Keratinocyte (primary cell): ENCODE results near the gene PAX2. TPM values are rescaled to one million over a fixed set of nuclear protein-coding genes. Genes with fewer than 3 reads are reported as not detected.

ENCODE experiments used
- DNase-seq: peaks from one replicate; pipeline ENCODE4 v3.0.0-alpha.2; 2011; ENCODE audit warnings: low read depth, missing footprints, low spot score
- FAIRE-seq: peaks from 2 replicates; lab custom pipeline; 2011; peaks lifted over from hg19 to GRCh38; lab: Jason Lieb, UNC
- H2AFZ ChIP-seq: 2 replicates; pipeline ENCODE4 v1.6.0; 2012; ENCODE audit warnings: low read length, control low read depth, inconsistent platforms; ENCODE audit not compliant: control insufficient read depth
- H3K27ac ChIP-seq: 2 replicates; pipeline ENCODE4 v1.5.1; 2011; ENCODE audit warnings: low read length; ENCODE audit not compliant: control insufficient read depth, insufficient read depth
- H3K27me3 ChIP-seq: 3 replicates; pipeline ENCODE4 v1.6.0; 2011; ENCODE audit warnings: low read length; ENCODE audit not compliant: control insufficient read depth, insufficient read depth; ENCODE audit errors: extremely low read depth
- H3K36me3 ChIP-seq, 2 experiments: 2 replicates in 1 of 2; 3 replicates in 1 of 2; pipeline ENCODE4 v1.5.1; 2011; ENCODE audit warnings: low read length in 2 of 2, mild to moderate bottlenecking in 1 of 2; ENCODE audit not compliant: control insufficient read depth in 2 of 2, insufficient read depth in 2 of 2; ENCODE audit errors: extremely low read depth in 1 of 2
- H3K4me1 ChIP-seq: 3 replicates; pipeline ENCODE4 v1.5.1; 2011; ENCODE audit warnings: low read length; ENCODE audit not compliant: control insufficient read depth, insufficient read depth; ENCODE audit errors: extremely low read depth
- H3K4me2 ChIP-seq: 3 replicates; pipeline ENCODE4 v1.6.0; 2011; ENCODE audit warnings: low read depth, low read length; ENCODE audit not compliant: control insufficient read depth, insufficient read depth; ENCODE audit errors: extremely low read depth
- H3K4me3 ChIP-seq, 3 experiments: fragments of 200-600 bp in 1 of 3; sonication (generic) in 1 of 3; 2 replicates in 2 of 3; 3 replicates in 1 of 3; pipeline ENCODE4 v1.5.1; 2011 to 2016; ENCODE audit warnings: low read length in 3 of 3, mild to moderate bottlenecking in 3 of 3, control low read depth in 2 of 3, inconsistent platforms in 1 of 3, low read depth in 1 of 3, mixed read lengths in 1 of 3, mixed run types in 1 of 3, moderate library complexity in 1 of 3; ENCODE audit not compliant: control insufficient read depth in 2 of 3, insufficient read depth in 2 of 3; ENCODE audit errors: extremely low read depth in 1 of 3
- H3K79me2 ChIP-seq: 2 replicates; pipeline ENCODE4 v1.6.0; 2012; ENCODE audit warnings: low read length; ENCODE audit not compliant: control insufficient read depth, insufficient read depth
- H3K9ac ChIP-seq: 3 replicates; pipeline ENCODE4 v1.6.0; 2011; ENCODE audit warnings: low read length; ENCODE audit not compliant: control insufficient read depth, insufficient read depth; ENCODE audit errors: extremely low read depth
- H3K9me1 ChIP-seq: 3 replicates; pipeline ENCODE4 v1.6.0; 2011; ENCODE audit warnings: low read length; ENCODE audit not compliant: control insufficient read depth, insufficient read depth; ENCODE audit errors: extremely low read depth
- H3K9me3 ChIP-seq: 2 replicates; pipeline ENCODE4 v1.5.1; 2012; ENCODE audit warnings: low read depth, low read length; ENCODE audit not compliant: control insufficient read depth
- H4K20me1 ChIP-seq: 3 replicates; pipeline ENCODE4 v1.6.0; 2011; ENCODE audit warnings: low read length; ENCODE audit not compliant: control insufficient read depth, insufficient read depth; ENCODE audit errors: extremely low read depth
- EZH2 ChIP-seq: IDR thresholded peaks from one replicate; pipeline ENCODE4 v1.6.1; 2012; ENCODE audit warnings: inconsistent platforms, mild to moderate bottlenecking, low read length, moderate library complexity
- dilution Hi-C: fragments of 300-500 bp; cut with MboI; formaldehyde crosslinking; loops from one replicate; pipeline ENCODE4 v1.7.0; 2020; ENCODE audit warnings: low sequenced_read_pairs; ENCODE audit not compliant: extremely low pct_ligation_motif_present
- polyA plus RNA-seq, 5 experiments: library from polyadenylated mRNA; depleted of rRNA in 3 of 5; stranded (reverse) in 3 of 5; stranded (forward) in 1 of 5; unstranded in 1 of 5; fragments of >200 nt; gene quantifications; 1 replicate in 1 of 5; 2 replicates in 3 of 5; 3 replicates in 1 of 5; pipeline versions ENCODE4 v1.2.1 to v1.2.3, GENCODE V29; 2011 to 2012; ENCODE audit warnings: missing spikeins in 2 of 5, low read depth in 1 of 5, low replicate concordance in 1 of 5
- TF ChIP-seq, protein P1 (sequence below), 3 experiments: IDR thresholded peaks in 1 of 3; conservative IDR thresholded peaks in 1 of 3; optimal IDR thresholded peaks in 1 of 3; 2 replicates in 2 of 3; 3 replicates in 1 of 3; pipeline versions ENCODE3 to v1.5.1; 2011; ENCODE audit warnings: low read length in 3 of 3, mild to moderate bottlenecking in 3 of 3, moderate library complexity in 2 of 3, control low read depth in 1 of 3, inconsistent platforms in 1 of 3; ENCODE audit not compliant: insufficient read depth in 2 of 3; ENCODE audit errors: extremely low read depth in 1 of 3

Gene PAX2
- polyA plus RNA-seq, 1 donor (not counting 4 experiments of a cell fraction or from before 2014, with no cell fraction given), result not detected

DNA sequence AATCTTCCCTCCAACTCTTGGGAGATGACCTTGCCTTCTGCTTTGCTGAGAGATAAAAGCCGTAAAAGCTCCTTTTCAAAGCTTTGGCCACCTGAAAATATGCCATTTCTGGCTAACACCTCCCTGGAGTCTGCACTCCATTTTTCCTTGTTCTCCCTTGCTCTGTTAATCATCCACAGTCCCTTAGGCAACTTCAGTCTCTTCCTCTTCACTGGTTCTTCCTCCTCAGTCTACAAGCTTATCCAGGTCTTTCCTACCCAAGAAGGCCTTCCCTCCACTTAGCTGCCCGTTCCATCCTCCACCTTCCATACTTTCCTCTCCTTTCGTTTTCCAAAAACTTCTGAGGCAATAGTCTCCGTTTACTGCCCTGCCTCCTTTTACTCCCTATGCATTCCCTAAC is 30.5 kb downstream of the PAX2 start:
- H3K79me2 ChIP-seq, result no peaks in the 10 kb centered on the region
- dilution Hi-C loops, result no loop called here

DNA sequence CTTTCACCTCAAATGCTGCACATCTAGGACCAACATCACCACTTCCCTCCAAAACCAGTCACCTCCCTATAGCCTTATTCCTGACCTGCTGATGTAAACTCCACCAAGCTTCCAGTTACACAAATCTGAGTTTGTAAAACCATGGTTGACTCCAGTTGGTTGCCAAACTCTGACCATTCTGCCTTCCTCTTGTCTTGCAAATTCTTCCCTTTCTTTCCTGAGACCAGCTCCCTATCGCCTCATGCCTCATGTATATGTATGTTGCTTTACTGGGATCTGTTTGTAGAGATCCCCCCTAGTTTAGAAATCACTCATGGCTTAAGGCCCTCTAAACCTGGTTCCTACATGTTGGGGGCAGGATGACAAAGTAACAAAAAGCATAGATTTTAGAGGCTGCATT is 31.3 kb downstream of the PAX2 start:
- Histone ChIP-seq H4K20me1 (no peaks in the 10 kb centered on the region), H2AFZ (no peak overlapping the region), H3K27ac (no peak overlapping the region), H3K27me3 (peaks cover 40% of the 10 kb centered on the region), H3K4me3 (no peak overlapping the region), H3K4me1 (no peaks in the 10 kb centered on the region), H3K9me3 (no peaks in the 10 kb centered on the region), H3K36me3 (no peaks in the 10 kb centered on the region), H3K4me2 (no peak overlapping the region), H3K9ac (no peak overlapping the region), H3K9me1 (no peaks in the 10 kb centered on the region), H3K79me2 (no peaks in the 10 kb centered on the region)
- FAIRE-seq, result no peak
- no peak for TF ChIP-seq EZH2
- TF ChIP-seq, protein P1, sequence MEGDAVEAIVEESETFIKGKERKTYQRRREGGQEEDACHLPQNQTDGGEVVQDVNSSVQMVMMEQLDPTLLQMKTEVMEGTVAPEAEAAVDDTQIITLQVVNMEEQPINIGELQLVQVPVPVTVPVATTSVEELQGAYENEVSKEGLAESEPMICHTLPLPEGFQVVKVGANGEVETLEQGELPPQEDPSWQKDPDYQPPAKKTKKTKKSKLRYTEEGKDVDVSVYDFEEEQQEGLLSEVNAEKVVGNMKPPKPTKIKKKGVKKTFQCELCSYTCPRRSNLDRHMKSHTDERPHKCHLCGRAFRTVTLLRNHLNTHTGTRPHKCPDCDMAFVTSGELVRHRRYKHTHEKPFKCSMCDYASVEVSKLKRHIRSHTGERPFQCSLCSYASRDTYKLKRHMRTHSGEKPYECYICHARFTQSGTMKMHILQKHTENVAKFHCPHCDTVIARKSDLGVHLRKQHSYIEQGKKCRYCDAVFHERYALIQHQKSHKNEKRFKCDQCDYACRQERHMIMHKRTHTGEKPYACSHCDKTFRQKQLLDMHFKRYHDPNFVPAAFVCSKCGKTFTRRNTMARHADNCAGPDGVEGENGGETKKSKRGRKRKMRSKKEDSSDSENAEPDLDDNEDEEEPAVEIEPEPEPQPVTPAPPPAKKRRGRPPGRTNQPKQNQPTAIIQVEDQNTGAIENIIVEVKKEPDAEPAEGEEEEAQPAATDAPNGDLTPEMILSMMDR (optimal IDR thresholded peaks at IDR 0.05 in 1 of 3, IDR thresholded peaks at IDR 0.05 in 1 of 3, conservative IDR thresholded peaks at IDR 0.05 in 1 of 3; ENCODE audit: extremely low read depth in 1 of 3, insufficient read depth in 2 of 3, low read length in 3 of 3), result no peak
- DNase-seq, result no peak
- dilution Hi-C loops, result no loop called here

More for the DNA sequence above, 30.5 kb downstream of the PAX2 start:
- H3K4me3 ChIP-seq, result no peak overlapping the region
- no peaks in the 10 kb centered on the region for H3K4me1 ChIP-seq
- H2AFZ ChIP-seq, result no peak overlapping the region
- H3K4me2 ChIP-seq, result no peak overlapping the region
- no peaks in the 10 kb centered on the region for H3K36me3 ChIP-seq
- H3K27ac ChIP-seq, result no peak overlapping the region
- DNase-seq (no peak), FAIRE-seq (no peak)
- no peaks in the 10 kb centered on the region for H4K20me1 ChIP-seq
- H3K9ac ChIP-seq, result no peak overlapping the region
- no peaks in the 10 kb centered on the region for H3K9me3 ChIP-seq
- TF ChIP-seq EZH2, result no peak
- TF ChIP-seq, protein P1 (optimal IDR thresholded peaks at IDR 0.05 in 1 of 3, IDR thresholded peaks at IDR 0.05 in 1 of 3, conservative IDR thresholded peaks at IDR 0.05 in 1 of 3; ENCODE audit: extremely low read depth in 1 of 3, insufficient read depth in 2 of 3, low read length in 3 of 3), result no peak
- peaks cover 34% of the 10 kb centered on the region for H3K27me3 ChIP-seq
- no peaks in the 10 kb centered on the region for H3K9me1 ChIP-seq
